Stomach (tissue), 9 donors: ENCODE data around the gene FAS. TPM values are rescaled to one million over a fixed set of nuclear protein-coding genes. Genes with fewer than 3 reads are reported as not detected.

Experiments used
- DNase-seq, 2 donors: peaks; one replicate each; pipeline versions ENCODE4 v3.0.0 to v3.0.0-alpha.2; 2013 to 2019
- H3K27ac ChIP-seq, 5 donors: fragments of 200-600 bp in 4 of 5; sonication (generic) in 4 of 5; one replicate each; pipeline ENCODE4 v1.5.1; 2013 to 2019; ENCODE audit warnings: mild to moderate bottlenecking in 1 of 5, moderate library complexity in 1 of 5
- H3K27me3 ChIP-seq, 3 donors: fragments of 200-600 bp; sonication (generic); one replicate each; pipeline ENCODE4 v1.5.1; 2017 to 2019; ENCODE audit warnings: mixed run types in 1 of 3
- H3K36me3 ChIP-seq, 4 donors: fragments of 200-600 bp; sonication (generic); 1 replicate in 3 of 4; 2 replicates in 1 of 4; pipeline ENCODE4 v1.5.1; 2016 to 2019
- H3K4me1 ChIP-seq, 4 donors: fragments of 200-600 bp; sonication (generic); one replicate each; pipeline ENCODE4 v1.5.1; 2016 to 2019
- H3K4me3 ChIP-seq, 4 donors: fragments of 200-600 bp; sonication (generic) in 3 of 4; one replicate each; pipeline ENCODE4 v1.5.1; 2016 to 2019; ENCODE audit warnings: mild to moderate bottlenecking in 1 of 4
- H3K9me3 ChIP-seq, 4 donors: fragments of 200-600 bp; sonication (generic); one replicate each; pipeline ENCODE4 v1.5.1; 2016 to 2019
- CTCF ChIP-seq, 7 experiments: fragments of 450-650 bp in 4 of 7; fragments of 200-600 bp in 3 of 7; sonication (generic) in 3 of 7; IDR thresholded peaks; one replicate each; pipeline ENCODE4 v1.5.1; 2016 to 2019; ENCODE audit warnings: antibody characterized with exemption in 7 of 7, control low read depth in 2 of 7, mild to moderate bottlenecking in 1 of 7
- EP300 ChIP-seq: sonication (generic); formaldehyde crosslinking; IDR thresholded peaks from one replicate; pipeline ENCODE4 v1.6.1; 2017; ENCODE audit warnings: antibody characterized with exemption
- POLR2A ChIP-seq, 4 donors: fragments of 450-650 bp; IDR thresholded peaks; one replicate each; pipeline ENCODE4 v1.6.1; 2016; ENCODE audit warnings: antibody characterized with exemption in 4 of 4, control low read depth in 2 of 4, mild to moderate bottlenecking in 1 of 4, moderate library complexity in 1 of 4
- POLR2AphosphoS5 ChIP-seq, 3 donors: sonication (generic); formaldehyde crosslinking; IDR thresholded peaks; one replicate each; pipeline ENCODE4 v1.6.1; 2016; ENCODE audit warnings: antibody characterized with exemption in 3 of 3
- WGBS, 5 donors: extraction: QIAGEN DNeasy Blood & Tissue Kit in 3 of 5; methylation state at CpG; one replicate each; pipeline versions ENCODE4 v1.1.5 to v1.1.7; 2013 to 2018; 5-methylcytosine and 5-hydroxymethylcytosine counted together
- intact Hi-C: fragments of 100-400 bp; cut with DNase I; formaldehyde crosslinking; loops from one replicate; pipeline ENCODE4 v1.15.1; 2023; ENCODE audit warnings: low total_unique reads
- polyA plus RNA-seq, 3 donors: library from polyadenylated mRNA; stranded (reverse); fragments of 200-250 nt; gene quantifications; one replicate each; pipeline ENCODE4 v1.2.3, GENCODE V29; 2013
- total RNA-seq, 5 donors: library from RNA; depleted of rRNA; stranded (reverse); fragments of >200 nt; gene quantifications; one replicate each; pipeline versions ENCODE4 v1.1.0 to v1.2.3, GENCODE V29; 2014 to 2016
- donor health status: healthy with polysubstance abuse.
- donor health status: Bipolar disorder and iron deficiency.
- donor health status: healthy.

The FAS gene
- total and polyA plus RNA-seq, 8 donors = 5.0 to 107 (median 19.3) TPM; not detected in 1

- DNase-seq = no peak
- Histone ChIP-seq H3K27ac (no peak overlapping the region), H3K4me3 (no peak overlapping the region), H3K36me3 (no peaks in the 10 kb centered on the region), H3K9me3 (no peaks in the 10 kb centered on the region), H3K4me1 (peaks cover 0 to 31% (median 11%) of the 10 kb centered on the region in 4 donors), H3K27me3 (no peaks in the 10 kb centered on the region)
- no peak for TF ChIP-seq POLR2AphosphoS5 (IDR thresholded peaks at IDR 0.05)
- TF ChIP-seq CTCF (IDR thresholded peaks at IDR 0.05) = no peak
- TF ChIP-seq POLR2A (IDR thresholded peaks at IDR 0.05) = no peak
- TF ChIP-seq EP300 = no peak
- intact Hi-C loops = no loop called here
- WGBS, 5 donors = 63 to 79% (median 69%) methylated on average over 2 of the region's 2 CpGs
These were observed 28.3 kb upstream of the FAS start for GRCh38 chr10:88962336-88962735.

- H3K4me1 ChIP-seq = peaks cover 0 to 31% (median 11%) of the 10 kb centered on the region in 4 donors
- TF ChIP-seq POLR2AphosphoS5 (IDR thresholded peaks at IDR 0.05) = no peak
- TF ChIP-seq EP300 = no peak
- no peak for TF ChIP-seq POLR2A (IDR thresholded peaks at IDR 0.05)
- TF ChIP-seq CTCF (IDR thresholded peaks at IDR 0.05) = no peak
- H3K36me3 ChIP-seq = no peaks in the 10 kb centered on the region
- no peaks in the 10 kb centered on the region for H3K27me3 ChIP-seq
- H3K4me3 ChIP-seq = no peak overlapping the region
- no peaks in the 10 kb centered on the region for H3K9me3 ChIP-seq
- H3K27ac ChIP-seq = no peak overlapping the region
- 84 to 99% (median 95%) methylated on average over 2 of the region's 2 CpGs for WGBS, 5 donors
- intact Hi-C loops = no loop called here
- DNase-seq = no peak
These were observed 27.3 kb upstream of the FAS start for GRCh38 chr10:88963318-88963717.

- no peaks in the 10 kb centered on the region for H3K9me3 ChIP-seq
- peaks cover 0 to 31% (median 13%) of the 10 kb centered on the region in 4 donors for H3K4me1 ChIP-seq
- H3K27ac ChIP-seq = no peak overlapping the region
- no peaks in the 10 kb centered on the region for H3K27me3 ChIP-seq
- TF ChIP-seq EP300 = no peak
- no peak for TF ChIP-seq CTCF (IDR thresholded peaks at IDR 0.05)
- TF ChIP-seq POLR2AphosphoS5 (IDR thresholded peaks at IDR 0.05) = no peak
- TF ChIP-seq POLR2A (IDR thresholded peaks at IDR 0.05) = no peak
- WGBS, 5 donors = 72 to 79% (median 75%) methylated on average over 1 of the region's 1 CpG
- no peak overlapping the region for H3K4me3 ChIP-seq
- no peak for DNase-seq
- intact Hi-C loops = no loop called here
- H3K36me3 ChIP-seq = no peaks in the 10 kb centered on the region
These were observed 26.2 kb upstream of the FAS start for GRCh38 chr10:88964360-88964759.

- intact Hi-C loops = no loop called here
- Histone ChIP-seq H3K9me3 (no peaks in the 10 kb centered on the region), H3K36me3 (no peaks in the 10 kb centered on the region), H3K27ac (no peak overlapping the region), H3K4me1 (peaks cover 0 to 31% (median 15%) of the 10 kb centered on the region in 4 donors), H3K27me3 (no peaks in the 10 kb centered on the region), H3K4me3 (no peak overlapping the region)
- no peak for TF ChIP-seq POLR2AphosphoS5 (IDR thresholded peaks at IDR 0.05)
- no peak for TF ChIP-seq EP300
- TF ChIP-seq CTCF (IDR thresholded peaks at IDR 0.05) = no peak
- no peak for TF ChIP-seq POLR2A (IDR thresholded peaks at IDR 0.05)
- WGBS, 5 donors = 55 to 65% (median 62%) methylated on average over 3 of the region's 3 CpGs
- no peak for DNase-seq
These were observed 25.7 kb upstream of the FAS start for GRCh38 chr10:88964869-88965415.
